Measurements from ENCODE around the gene RNF20.

RNF20 gene

GRCh38 chr9:101564252-101564651 lies 30.6 kb downstream of the RNF20 start:
- Histone ChIP-seq H3K27me3 (ENCODE audit: low read length) (no peaks in the 10 kb centered on the region), H3K9me3 (ENCODE audit: insufficient read depth, low read length) (no peaks in the 10 kb centered on the region), H3K4me3 (ENCODE audit: insufficient read depth, low read length, poor library complexity, severe bottlenecking) (no peak overlapping the region), H3F3A (ENCODE audit: insufficient read depth) (no peaks in the 10 kb centered on the region), H2AFZ (ENCODE audit: low read depth, low read length, severe bottlenecking) (no peak overlapping the region), H3K4me2 (ENCODE audit: low read depth, low read length, poor library complexity, severe bottlenecking) (no peak overlapping the region), H3K9me2 (replicated peaks; ENCODE audit: insufficient read depth, low read length) (no peaks in the 10 kb centered on the region), H3K79me2 (ENCODE audit: insufficient read depth, low read length) (no peaks in the 10 kb centered on the region), H3K36me3 (ENCODE audit: low read length) (peaks cover 27% of the 10 kb centered on the region; the same call in 1 of the 2 replicates), H3K9ac (ENCODE audit: low read length) (no peak overlapping the region), H3K27ac (ENCODE audit: low read depth, low read length) (no peak overlapping the region), H4K20me1 (ENCODE audit: low read depth, low read length) (no peaks in the 10 kb centered on the region)
- TF ChIP-seq CTCF (IDR thresholded peaks at IDR 0.05; ENCODE audit: insufficient read depth, low read length, poor library complexity, severe bottlenecking), result no peak
- no peak for TF ChIP-seq EZH2phosphoT487 (conservative IDR thresholded peaks at IDR 0.05; ENCODE audit: low read length)

GRCh38 chr9:101566904-101567724 lies 33.5 kb downstream of the RNF20 start:
- Histone ChIP-seq H3K27me3 (ENCODE audit: low read length) (no peaks in the 10 kb centered on the region), H3K27ac (ENCODE audit: low read depth, low read length) (no peak overlapping the region), H3K9me3 (ENCODE audit: insufficient read depth, low read length) (no peaks in the 10 kb centered on the region), H3K9ac (ENCODE audit: low read length) (no peak overlapping the region), H3K4me3 (ENCODE audit: insufficient read depth, low read length, poor library complexity, severe bottlenecking) (no peak overlapping the region), H3K4me2 (ENCODE audit: low read depth, low read length, poor library complexity, severe bottlenecking) (no peak overlapping the region), H3K79me2 (ENCODE audit: insufficient read depth, low read length) (no peaks in the 10 kb centered on the region), H3F3A (ENCODE audit: insufficient read depth) (no peaks in the 10 kb centered on the region), H3K36me3 (ENCODE audit: low read length) (peaks cover 12% of the 10 kb centered on the region; the same call in 1 of the 2 replicates), H3K9me2 (replicated peaks; ENCODE audit: insufficient read depth, low read length) (no peaks in the 10 kb centered on the region), H4K20me1 (ENCODE audit: low read depth, low read length) (no peaks in the 10 kb centered on the region), H2AFZ (ENCODE audit: low read depth, low read length, severe bottlenecking) (no peak overlapping the region)
- TF ChIP-seq CTCF (IDR thresholded peaks at IDR 0.05; ENCODE audit: insufficient read depth, low read length, poor library complexity, severe bottlenecking) (peak; percentile 25), EZH2phosphoT487 (conservative IDR thresholded peaks at IDR 0.05; ENCODE audit: low read length) (no peak)

- no peaks in the 10 kb centered on the region for H3K9me2 ChIP-seq (replicated peaks; ENCODE audit: insufficient read depth, low read length)
- TF ChIP-seq EZH2phosphoT487 (conservative IDR thresholded peaks at IDR 0.05; ENCODE audit: low read length), result no peak
- no peak for TF ChIP-seq CTCF (IDR thresholded peaks at IDR 0.05; ENCODE audit: insufficient read depth, low read length, poor library complexity, severe bottlenecking)
- peaks cover 6% of the 10 kb centered on the region; the same call in 1 of the 2 replicates for H3K36me3 ChIP-seq (ENCODE audit: low read length)
- no peak overlapping the region for H3K27ac ChIP-seq (ENCODE audit: low read depth, low read length)
- H3K4me3 ChIP-seq (ENCODE audit: insufficient read depth, low read length, poor library complexity, severe bottlenecking), result no peak overlapping the region
- no peak overlapping the region for H3K9ac ChIP-seq (ENCODE audit: low read length)
- H3K4me2 ChIP-seq (ENCODE audit: low read depth, low read length, poor library complexity, severe bottlenecking), result no peak overlapping the region
- H3F3A ChIP-seq (ENCODE audit: insufficient read depth), result no peaks in the 10 kb centered on the region
- H3K79me2 ChIP-seq (ENCODE audit: insufficient read depth, low read length), result no peaks in the 10 kb centered on the region
- no peaks in the 10 kb centered on the region for H3K9me3 ChIP-seq (ENCODE audit: insufficient read depth, low read length)
- H3K27me3 ChIP-seq (ENCODE audit: low read length), result no peaks in the 10 kb centered on the region
- no peaks in the 10 kb centered on the region for H4K20me1 ChIP-seq (ENCODE audit: low read depth, low read length)
- no peak overlapping the region for H2AFZ ChIP-seq (ENCODE audit: low read depth, low read length, severe bottlenecking)
These were observed 34.2 kb downstream of the RNF20 start for GRCh38 chr9:101567725-101568350.

Data from SU-DHL-6 (cell line).